Body of pancreas (tissue), 4 donors: ENCODE data around the gene G6PD.

Experiments used
- POLR2A ChIP-seq, 3 donors: fragments of 450-650 bp; IDR thresholded peaks; one replicate each; pipeline ENCODE4 v1.6.1; 2016; ENCODE audit warnings: antibody characterized with exemption in 3 of 3, mild to moderate bottlenecking in 2 of 3
- TF ChIP-seq, protein P1 (sequence below), 7 experiments: fragments of 450-650 bp in 4 of 7; fragments of 200-600 bp in 3 of 7; sonication (generic) in 3 of 7; IDR thresholded peaks; one replicate each; pipeline ENCODE4 v1.5.1; 2016 to 2019; ENCODE audit warnings: antibody characterized with exemption in 7 of 7

DNA sequence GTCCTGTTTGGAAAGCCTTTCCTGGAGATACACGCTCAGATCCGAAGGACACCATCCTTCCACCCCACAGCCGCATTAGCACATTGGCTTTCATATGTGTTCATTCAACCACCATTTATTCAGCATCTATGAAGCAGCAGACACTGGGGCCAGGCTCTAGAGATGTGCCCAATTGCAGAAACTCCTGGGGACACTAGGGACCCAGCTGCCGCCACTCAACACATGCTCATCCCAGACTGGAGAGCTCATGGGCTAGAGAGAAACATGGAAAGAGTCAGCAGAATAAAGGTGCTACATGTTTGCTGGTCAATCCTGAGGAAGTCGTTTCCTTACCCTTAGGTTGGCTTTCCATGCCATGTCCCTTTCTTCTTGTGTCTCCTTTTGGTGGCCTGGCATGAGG is 45.9 kb upstream of the G6PD start:
- TF ChIP-seq, protein P1, sequence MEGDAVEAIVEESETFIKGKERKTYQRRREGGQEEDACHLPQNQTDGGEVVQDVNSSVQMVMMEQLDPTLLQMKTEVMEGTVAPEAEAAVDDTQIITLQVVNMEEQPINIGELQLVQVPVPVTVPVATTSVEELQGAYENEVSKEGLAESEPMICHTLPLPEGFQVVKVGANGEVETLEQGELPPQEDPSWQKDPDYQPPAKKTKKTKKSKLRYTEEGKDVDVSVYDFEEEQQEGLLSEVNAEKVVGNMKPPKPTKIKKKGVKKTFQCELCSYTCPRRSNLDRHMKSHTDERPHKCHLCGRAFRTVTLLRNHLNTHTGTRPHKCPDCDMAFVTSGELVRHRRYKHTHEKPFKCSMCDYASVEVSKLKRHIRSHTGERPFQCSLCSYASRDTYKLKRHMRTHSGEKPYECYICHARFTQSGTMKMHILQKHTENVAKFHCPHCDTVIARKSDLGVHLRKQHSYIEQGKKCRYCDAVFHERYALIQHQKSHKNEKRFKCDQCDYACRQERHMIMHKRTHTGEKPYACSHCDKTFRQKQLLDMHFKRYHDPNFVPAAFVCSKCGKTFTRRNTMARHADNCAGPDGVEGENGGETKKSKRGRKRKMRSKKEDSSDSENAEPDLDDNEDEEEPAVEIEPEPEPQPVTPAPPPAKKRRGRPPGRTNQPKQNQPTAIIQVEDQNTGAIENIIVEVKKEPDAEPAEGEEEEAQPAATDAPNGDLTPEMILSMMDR (IDR thresholded peaks at IDR 0.05), result no peak
- no peak for TF ChIP-seq POLR2A (IDR thresholded peaks at IDR 0.05)
